NB4 (cell line): ENCODE results near the gene RFTN1.

Experiments
- DNase-seq: peaks from one replicate; pipeline ENCODE4 v3.0.0; 2010; ENCODE audit warnings: low read depth
- H3K4me3 ChIP-seq: one replicate; pipeline ENCODE4 v1.5.1; 2011; ENCODE audit warnings: mild to moderate bottlenecking, low read depth, low read length, moderate library complexity
- MYC ChIP-seq: IDR thresholded peaks from 2 replicates; pipeline ENCODE4 v1.6.1; 2011; ENCODE audit warnings: low read depth, low read length
- POLR2A ChIP-seq: IDR thresholded peaks from 2 replicates; pipeline ENCODE4 v1.6.1; 2011; ENCODE audit warnings: mild to moderate bottlenecking; ENCODE audit not compliant: insufficient read length; ENCODE audit errors: extremely low read depth
- TF ChIP-seq, protein P1 (sequence below): IDR thresholded peaks from one replicate; pipeline ENCODE4 v1.5.1; 2012; ENCODE audit warnings: low read depth, low read length
- TF ChIP-seq, protein P2 (sequence below): IDR thresholded peaks from 2 replicates; pipeline ENCODE4 v1.6.1; 2011; ENCODE audit warnings: low read depth, low read length

Gene RFTN1

DNA sequence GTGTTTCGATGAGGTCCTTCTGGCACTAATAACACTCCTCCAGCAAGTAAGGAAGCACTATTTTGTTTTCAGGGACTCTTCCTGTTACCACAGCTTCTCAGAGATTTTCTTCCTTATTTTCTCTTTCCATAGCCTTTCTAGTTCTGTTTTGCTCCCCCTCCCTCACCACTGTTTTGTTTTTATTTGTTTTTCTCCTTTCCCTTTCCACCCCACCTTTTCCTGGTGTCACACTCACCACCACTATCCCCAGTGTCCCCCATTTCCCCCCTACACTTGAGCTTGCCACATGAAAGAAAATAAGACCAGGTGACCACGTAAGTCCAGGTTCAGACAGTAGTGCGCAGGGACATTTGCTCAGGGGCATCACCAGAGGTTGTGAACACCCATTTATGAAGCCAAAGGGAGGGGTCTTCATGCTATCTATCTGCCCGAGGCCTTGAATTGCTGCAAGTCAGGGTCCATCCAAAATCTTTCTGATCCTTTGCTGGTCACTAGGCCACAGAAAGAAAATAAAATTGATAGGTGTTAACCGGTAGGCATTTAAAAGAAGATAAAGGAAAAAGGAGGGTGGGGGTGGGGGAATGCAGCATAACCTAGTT lies 1.4 kb upstream of the RFTN1 start:
- DNase-seq, result no peak
- H3K4me3 ChIP-seq, result no peak overlapping the region
- TF ChIP-seq POLR2A (no peak), MYC (no peak)
- TF ChIP-seq, protein P1, sequence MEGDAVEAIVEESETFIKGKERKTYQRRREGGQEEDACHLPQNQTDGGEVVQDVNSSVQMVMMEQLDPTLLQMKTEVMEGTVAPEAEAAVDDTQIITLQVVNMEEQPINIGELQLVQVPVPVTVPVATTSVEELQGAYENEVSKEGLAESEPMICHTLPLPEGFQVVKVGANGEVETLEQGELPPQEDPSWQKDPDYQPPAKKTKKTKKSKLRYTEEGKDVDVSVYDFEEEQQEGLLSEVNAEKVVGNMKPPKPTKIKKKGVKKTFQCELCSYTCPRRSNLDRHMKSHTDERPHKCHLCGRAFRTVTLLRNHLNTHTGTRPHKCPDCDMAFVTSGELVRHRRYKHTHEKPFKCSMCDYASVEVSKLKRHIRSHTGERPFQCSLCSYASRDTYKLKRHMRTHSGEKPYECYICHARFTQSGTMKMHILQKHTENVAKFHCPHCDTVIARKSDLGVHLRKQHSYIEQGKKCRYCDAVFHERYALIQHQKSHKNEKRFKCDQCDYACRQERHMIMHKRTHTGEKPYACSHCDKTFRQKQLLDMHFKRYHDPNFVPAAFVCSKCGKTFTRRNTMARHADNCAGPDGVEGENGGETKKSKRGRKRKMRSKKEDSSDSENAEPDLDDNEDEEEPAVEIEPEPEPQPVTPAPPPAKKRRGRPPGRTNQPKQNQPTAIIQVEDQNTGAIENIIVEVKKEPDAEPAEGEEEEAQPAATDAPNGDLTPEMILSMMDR, result no peak
- TF ChIP-seq, protein P2, sequence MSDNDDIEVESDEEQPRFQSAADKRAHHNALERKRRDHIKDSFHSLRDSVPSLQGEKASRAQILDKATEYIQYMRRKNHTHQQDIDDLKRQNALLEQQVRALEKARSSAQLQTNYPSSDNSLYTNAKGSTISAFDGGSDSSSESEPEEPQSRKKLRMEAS, result no peak

DNA sequence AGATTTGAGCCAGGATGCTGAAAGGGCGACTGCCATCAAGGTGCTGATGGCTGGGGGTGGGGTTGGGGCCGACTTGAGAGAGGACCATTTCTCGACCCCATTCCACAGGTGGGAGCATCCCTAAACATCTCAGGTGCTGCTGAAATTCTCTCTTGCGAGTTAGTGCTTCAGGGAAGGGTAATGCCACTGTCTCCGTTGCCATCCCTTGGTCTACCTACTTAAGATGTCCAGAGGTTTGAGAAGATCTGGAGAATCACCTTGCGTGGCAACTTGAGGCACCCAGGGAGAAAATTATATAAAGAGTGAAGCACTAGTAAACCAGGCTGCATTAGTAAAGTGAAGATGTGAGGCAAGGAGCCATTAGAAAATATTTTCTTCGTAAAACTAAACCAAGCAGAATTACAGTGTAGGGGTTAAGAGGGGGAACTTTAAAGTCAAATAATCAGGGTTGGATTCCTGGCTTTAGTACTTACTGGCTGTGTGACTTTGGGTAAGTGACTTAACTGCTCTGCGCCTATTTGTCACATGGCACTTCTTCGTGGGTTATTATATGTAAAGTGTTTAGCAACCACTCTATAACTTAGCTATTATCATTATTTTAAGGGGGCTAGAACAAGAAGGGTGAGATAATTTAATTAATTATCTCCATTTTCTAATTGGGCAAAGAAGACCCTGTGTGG lies 662 bp upstream of the RFTN1 start:
- TF ChIP-seq, protein P2, result no peak
- TF ChIP-seq MYC, result no peak
- TF ChIP-seq POLR2A, result no peak
- TF ChIP-seq, protein P1, result no peak
- peak overlapping the region; percentile 16 for H3K4me3 ChIP-seq
- DNase-seq, result no peak

DNA sequence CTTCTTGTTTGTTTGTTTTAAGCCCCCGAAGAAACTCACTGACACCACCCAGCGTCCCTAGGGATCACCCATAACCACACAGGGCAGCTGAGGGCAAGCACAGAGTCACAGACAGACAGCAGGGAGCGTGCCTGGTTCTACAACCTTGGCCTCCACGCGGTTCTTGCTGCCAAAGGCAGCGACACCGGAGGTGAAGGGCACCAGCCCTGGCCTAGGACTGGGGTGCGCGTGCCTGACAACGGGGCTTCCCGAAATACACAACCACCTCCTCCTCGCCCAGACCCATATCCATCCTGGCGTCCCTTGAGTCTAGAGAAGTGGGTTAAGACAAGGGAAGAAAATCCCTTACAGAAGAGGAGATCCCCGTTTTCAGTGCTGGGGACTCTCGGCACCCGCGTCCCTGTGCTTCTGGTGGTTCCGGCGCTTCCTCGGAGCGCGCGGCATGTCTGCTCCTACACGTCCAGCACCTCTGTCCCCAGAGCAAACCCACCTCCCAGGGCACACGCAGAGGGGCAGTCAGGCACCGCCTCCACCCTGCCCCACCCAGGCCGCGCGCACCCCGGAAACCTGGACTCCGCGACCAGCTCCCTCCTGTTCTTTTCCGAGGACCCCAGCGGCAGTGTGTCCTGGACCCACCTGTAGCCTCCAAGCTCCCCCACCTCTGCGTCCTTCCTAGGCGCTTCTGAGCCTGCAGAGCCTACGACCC lies 911 bp downstream of the RFTN1 start:
- TF ChIP-seq, protein P1, result no peak
- no peak for TF ChIP-seq MYC
- TF ChIP-seq POLR2A, result no peak
- TF ChIP-seq, protein P2, result peak; percentile 41; the same call in 1 of the 2 replicates
- peak; percentile 69 for DNase-seq
- H3K4me3 ChIP-seq, result peak overlapping the region; percentile 50

DNA sequence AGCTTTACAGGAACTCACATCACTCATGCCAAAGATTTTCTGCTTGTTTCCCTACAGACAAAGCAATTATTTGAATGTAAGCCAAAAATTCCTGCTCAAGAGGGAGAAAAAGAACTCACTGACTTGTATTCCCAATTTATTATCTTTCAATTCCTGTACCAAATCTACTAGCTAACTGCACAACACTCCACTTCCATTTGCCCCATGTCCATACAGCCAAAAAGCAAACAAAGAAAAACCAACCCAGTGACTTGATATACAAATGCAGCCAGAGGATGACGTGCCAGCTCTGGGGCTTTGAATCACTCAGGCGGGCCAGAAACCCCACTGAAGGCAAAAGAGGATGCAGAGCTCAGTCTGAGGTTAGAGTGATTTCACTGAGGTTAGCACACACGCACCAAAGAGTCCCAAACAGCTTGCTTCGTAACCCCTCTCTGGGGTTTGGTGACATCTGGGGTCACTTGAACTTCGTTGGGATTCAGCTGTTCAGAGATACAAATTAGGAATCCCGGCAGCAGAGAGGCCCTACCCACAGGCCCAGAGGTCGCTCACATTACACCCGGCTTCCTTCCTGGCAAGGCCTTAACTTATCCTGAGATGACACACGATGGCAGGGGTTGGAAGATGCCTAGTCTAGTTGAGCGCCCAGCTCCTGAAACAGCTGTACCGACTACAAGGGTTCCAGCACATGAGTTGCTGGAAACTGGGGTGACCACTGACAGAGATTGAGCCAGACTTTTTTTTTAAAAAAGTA lies 1.6 kb downstream of the RFTN1 start:
- TF ChIP-seq, protein P2, result 0 out of 2 replicates have a peak, but pooled peaks have one; percentile 3
- TF ChIP-seq, protein P1, result no peak
- no peak for TF ChIP-seq POLR2A
- peak overlapping the region; percentile 50 for H3K4me3 ChIP-seq
- peak; percentile 74 for DNase-seq

DNA sequence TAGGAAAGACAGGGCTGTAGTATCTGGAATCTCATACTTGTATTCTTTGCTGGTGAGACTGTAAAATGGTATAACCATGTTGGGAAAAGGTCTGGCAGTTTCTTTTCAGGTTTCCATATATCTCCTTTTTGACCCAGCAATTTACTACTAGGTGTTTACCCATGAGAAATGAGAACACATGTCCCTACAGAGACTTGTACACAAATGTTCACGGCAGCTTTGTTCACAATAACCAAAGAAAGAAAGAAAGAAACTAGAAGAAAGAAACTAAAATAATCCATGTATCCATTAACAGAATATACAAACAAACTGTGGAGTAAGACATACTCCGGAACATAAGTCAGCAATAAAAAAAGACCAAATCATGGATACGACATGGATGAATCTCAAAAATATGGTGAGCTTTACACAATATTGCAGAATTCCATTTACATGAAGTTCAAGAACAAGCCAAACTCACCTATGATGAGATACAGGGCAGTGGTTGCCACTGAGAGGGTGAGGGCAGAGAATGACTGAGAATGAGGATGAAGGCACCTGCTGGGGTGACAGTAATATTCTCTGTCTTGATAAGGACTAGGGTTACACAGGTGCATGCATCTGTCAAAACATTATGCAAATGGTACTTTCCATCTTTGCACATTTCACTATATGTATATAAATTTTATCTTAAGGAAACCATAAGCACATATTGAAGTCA lies 2.7 kb downstream of the RFTN1 start:
- no peak for DNase-seq
- H3K4me3 ChIP-seq, result no peak overlapping the region
- TF ChIP-seq, protein P2, result no peak
- TF ChIP-seq MYC, result no peak
- no peak for TF ChIP-seq POLR2A
- TF ChIP-seq, protein P1, result no peak
